ENCODE data around the gene CEP68. TPM values are rescaled to one million over a fixed set of nuclear protein-coding genes. Genes with fewer than 3 reads are reported as not detected.

Gene CEP68
- total RNA-seq, 2 experiments from 2014 or later, result 4.0 TPM

Other genes with a start within 250 kb of the CEP68 start
- 10 to 100 TPM; 17.6 to 18.9 TPM for gene SLC1A4, start 67.0 kb upstream of the CEP68 start, total RNA-seq
- 10 to 100 TPM; 79.0 to 80.5 TPM for gene RAB1A, start 73.7 kb downstream of the CEP68 start, total RNA-seq
- gene ACTR2, start 171.4 kb downstream of the CEP68 start, total RNA-seq, result 100 to 1,000 TPM; 298 to 299 TPM